Endodermal cell (in vitro differentiated cells): ENCODE measurements around the gene B4GALNT1. TPM values are rescaled to one million over a fixed set of nuclear protein-coding genes. Genes with fewer than 3 reads are reported as not detected.

ENCODE experiments used
- DNase-seq: peaks from one replicate; pipeline ENCODE4 v3.0.0-alpha.2; 2017
- H3K27ac ChIP-seq: 2 replicates; pipeline ENCODE4 v1.5.1; 2013; ENCODE audit warnings: mild to moderate bottlenecking, low read depth, low read length, moderate library complexity
- H3K27me3 ChIP-seq: 2 replicates; pipeline ENCODE4 v1.6.1; 2013; ENCODE audit warnings: mild to moderate bottlenecking, low read length, moderate library complexity; ENCODE audit not compliant: insufficient read depth, control insufficient read depth, poor library complexity, severe bottlenecking
- H3K36me3 ChIP-seq: 2 replicates; pipeline ENCODE4 v1.7.0; 2013; ENCODE audit warnings: mild to moderate bottlenecking, low read length, moderate library complexity; ENCODE audit not compliant: control insufficient read depth, insufficient read depth
- H3K4me1 ChIP-seq: one replicate; pipeline ENCODE4 v1.7.0; 2013; ENCODE audit warnings: low read length; ENCODE audit not compliant: control insufficient read depth, insufficient read depth
- H3K4me3 ChIP-seq: 2 replicates; pipeline ENCODE4 v1.5.1; 2013; ENCODE audit warnings: mild to moderate bottlenecking, low read length, moderate library complexity
- H3K9ac ChIP-seq: 2 replicates; pipeline ENCODE4 v1.6.1; 2013; ENCODE audit warnings: mild to moderate bottlenecking, low read length, moderate library complexity; ENCODE audit not compliant: poor library complexity, severe bottlenecking; ENCODE audit errors: extremely low read depth
- H3K9me3 ChIP-seq: 2 replicates; pipeline ENCODE4 v1.6.1; 2013; ENCODE audit warnings: mild to moderate bottlenecking, low read length, moderate library complexity; ENCODE audit not compliant: control insufficient read depth
- H3K27ac Mint-ChIP-seq: 2 replicates; pipeline ENCODE4 v1.8.0; 2020; ENCODE audit warnings: mixed read lengths
- H3K27me3 Mint-ChIP-seq: 2 replicates; pipeline ENCODE4 v1.8.0; 2021; ENCODE audit warnings: mild to moderate bottlenecking, mixed read lengths; ENCODE audit not compliant: insufficient read depth
- H3K36me3 Mint-ChIP-seq: 2 replicates; pipeline ENCODE4 v1.8.0; 2020; ENCODE audit warnings: low read depth, mixed read lengths
- H3K4me1 Mint-ChIP-seq: 2 replicates; pipeline ENCODE4 v1.8.0; 2020; ENCODE audit warnings: mixed read lengths
- H3K4me3 Mint-ChIP-seq: 2 replicates; pipeline ENCODE4 v1.8.0; 2020; ENCODE audit warnings: mild to moderate bottlenecking, moderate library complexity, mixed read lengths
- H3K9me3 Mint-ChIP-seq: 2 replicates; pipeline ENCODE4 v1.8.0; 2020; ENCODE audit warnings: mild to moderate bottlenecking, mixed read lengths
- CTCF ChIP-seq: fragments of 200-600 bp; sonication (generic); conservative IDR thresholded peaks from 2 replicates; pipeline ENCODE4 v1.5.0; 2021; ENCODE audit warnings: antibody characterized with exemption, mild to moderate bottlenecking
- WGBS, 2 experiments: methylation state at CpG; one replicate each; pipeline versions ENCODE4 v1.1.5 to v1.1.7; 2013; ENCODE audit warnings: missing lambda C conversion rate in 2 of 2, mixed read lengths in 1 of 2; ENCODE audit not compliant: insufficient coverage in 1 of 2, insufficient read length in 1 of 2; 5-methylcytosine and 5-hydroxymethylcytosine counted together
- total RNA-seq, 2 donors: library from RNA; stranded (reverse); fragmentation: NEBNext Ultra II Directional in 1 of 2; extraction: Animal tissue kit (Norgen Biotek cat#: 25700) in 1 of 2; gene quantifications; 2 replicates in 1 of 2; 3 replicates in 1 of 2; pipeline ENCODE4 v1.2.1, GENCODE V29; 2021

B4GALNT1 gene
- total RNA-seq, 2 donors from 2014 or later: 0.49 to 0.66 TPM

DNA sequence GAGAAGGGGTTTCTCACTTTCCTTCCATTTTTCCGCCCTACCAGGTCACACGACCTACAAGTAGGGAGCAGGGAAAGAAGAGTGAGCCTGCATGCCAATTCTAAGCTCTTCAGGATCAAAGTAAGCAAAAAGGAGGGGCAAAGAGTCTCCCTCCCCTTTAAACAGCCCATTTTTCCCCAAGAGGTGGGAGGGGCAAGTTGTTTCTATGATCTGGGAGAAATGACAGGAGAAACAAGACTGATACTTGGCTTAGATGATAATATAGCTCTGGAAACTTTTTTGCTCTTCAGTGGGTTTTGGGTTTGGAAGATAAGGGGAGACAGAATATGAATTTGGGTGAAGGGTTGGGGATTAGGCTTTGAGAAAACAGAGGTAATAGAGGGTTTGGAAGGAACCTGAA is 26.6 kb downstream of the B4GALNT1 start:
- Mint-ChIP-seq H3K4me1 (peaks cover 26% of the 10 kb centered on the region), H3K9me3 (no peaks in the 10 kb centered on the region), H3K4me3 (no peak overlapping the region), H3K27me3 (peaks cover 16% of the 10 kb centered on the region), H3K36me3 (peaks cover 27% of the 10 kb centered on the region), H3K27ac (no peak overlapping the region)
- no peak for DNase-seq
- Histone ChIP-seq H3K27me3 (peaks cover 15% of the 10 kb centered on the region), H3K4me3 (peak overlapping the region; percentile 85), H3K27ac (no peak overlapping the region), H3K9ac (no peak overlapping the region), H3K4me1 (peaks cover 7% of the 10 kb centered on the region), H3K9me3 (no peaks in the 10 kb centered on the region), H3K36me3 (peaks cover 20% of the 10 kb centered on the region)
- whole genome bisulfite sequencing, 2 experiments: 92% methylated on average over 2 of the region's 2 CpGs; no CpG with 5 or more reads in 1 of the 2 experiments
- TF ChIP-seq CTCF: no peak

DNA sequence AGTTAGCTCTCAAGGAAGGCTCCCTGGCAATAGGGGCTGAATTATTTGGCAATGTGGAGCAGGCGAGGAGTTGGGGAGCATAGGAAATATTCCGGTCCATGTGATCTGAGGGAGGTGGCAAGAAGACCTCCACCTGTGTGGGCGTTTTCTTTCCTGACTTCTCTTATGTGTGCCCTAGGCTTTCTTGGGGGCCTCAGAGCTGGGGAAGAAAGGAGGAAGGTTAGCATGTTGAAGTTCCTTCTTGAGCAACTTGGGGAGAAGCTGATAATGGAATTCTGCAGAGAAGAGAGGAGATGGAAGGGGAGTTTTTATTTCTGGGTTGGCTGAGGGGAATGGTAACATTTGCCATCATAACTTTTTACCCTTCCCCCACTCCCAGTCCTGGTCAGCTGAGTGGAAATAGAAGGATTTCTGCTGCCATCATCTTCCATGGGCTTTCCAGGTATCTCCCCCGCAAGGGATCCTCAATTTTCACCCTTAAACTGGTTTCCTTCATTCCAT is 27.1 kb downstream of the B4GALNT1 start:
- WGBS, 2 experiments: 72 to 90% methylated on average over 4 of the region's 4 CpGs
- no peaks in the 10 kb centered on the region for H3K9me3 Mint-ChIP-seq

GRCh38 chr12:57604992-57605810 is 27.8 kb downstream of the B4GALNT1 start:
- WGBS, 2 experiments: 5 to 24% methylated on average over 4 to 24 of the region's 25 CpGs
- no peak for TF ChIP-seq CTCF
- DNase-seq: peak; percentile 85

More for the DNA sequence above, 27.1 kb downstream of the B4GALNT1 start:
- Mint-ChIP-seq H3K36me3 (peaks cover 33% of the 10 kb centered on the region), H3K4me3 (peak overlapping the region; percentile 83), H3K4me1 (peaks cover 26% of the 10 kb centered on the region), H3K27me3 (peaks cover 15% of the 10 kb centered on the region), H3K27ac (no peak overlapping the region)
- no peak for TF ChIP-seq CTCF
- H3K36me3 ChIP-seq: peaks cover 26% of the 10 kb centered on the region
- no peak overlapping the region for H3K27ac ChIP-seq
- peak overlapping the region; percentile 85 for H3K4me3 ChIP-seq
- no peak for DNase-seq
- H3K9me3 ChIP-seq: no peaks in the 10 kb centered on the region
- H3K27me3 ChIP-seq: peaks cover 12% of the 10 kb centered on the region
- H3K9ac ChIP-seq: no peak overlapping the region
- peaks cover 7% of the 10 kb centered on the region for H3K4me1 ChIP-seq

More at GRCh38 chr12:57604992-57605810, 27.8 kb downstream of the B4GALNT1 start:
- Histone ChIP-seq H3K9me3 (no peaks in the 10 kb centered on the region), H3K27ac (peak overlapping the region; percentile 68), H3K9ac (peak overlapping the region; percentile 35), H3K4me3 (peak overlapping the region; percentile 85), H3K4me1 (peaks cover 7% of the 10 kb centered on the region), H3K27me3 (peaks cover 6% of the 10 kb centered on the region), H3K36me3 (peaks cover 32% of the 10 kb centered on the region)
- Mint-ChIP-seq H3K4me1 (peaks cover 24% of the 10 kb centered on the region), H3K27ac (peak overlapping the region; percentile 77), H3K27me3 (peaks cover 8% of the 10 kb centered on the region), H3K9me3 (no peaks in the 10 kb centered on the region), H3K4me3 (peak overlapping the region; percentile 83), H3K36me3 (peaks cover 39% of the 10 kb centered on the region)
